GM12873 (cell line): ENCODE data around the gene PHPT1.

Experiments used
- CTCF ChIP-seq: IDR thresholded peaks from 2 replicates; pipeline ENCODE4 v1.5.1; 2012; ENCODE audit warnings: low read depth, mild to moderate bottlenecking, moderate library complexity, low read length, control low read depth; ENCODE audit not compliant: insufficient read depth; ENCODE audit errors: missing control alignments

PHPT1 gene

GRCh38 chr9:136826703-136827582, 22.3 kb upstream of the PHPT1 start:
- no peak for TF ChIP-seq CTCF

- no peak for TF ChIP-seq CTCF
Observed at GRCh38 chr9:136827794-136828473, 21.3 kb upstream of the PHPT1 start.

GRCh38 chr9:136828474-136829140, 20.6 kb upstream of the PHPT1 start:
- TF ChIP-seq CTCF = no peak

- no peak for TF ChIP-seq CTCF
Observed at GRCh38 chr9:136829412-136829811, 19.8 kb upstream of the PHPT1 start.

GRCh38 chr9:136829981-136830885, 19.0 kb upstream of the PHPT1 start:
- no peak for TF ChIP-seq CTCF

- TF ChIP-seq CTCF = no peak
Observed at GRCh38 chr9:136831002-136831719, 18.0 kb upstream of the PHPT1 start.
